Left renal cortex interstitium (tissue), 4 donors: ENCODE results near the gene FANCC. TPM values are rescaled to one million over a fixed set of nuclear protein-coding genes. Genes with fewer than 3 reads are reported as not detected.
"Not testable (repeated sequence)": the region's sequence is repeated elsewhere in the genome, so short reads cannot be mapped to it uniquely, and the experiment has no call there.

ENCODE experiments used
- DNase-seq, 4 donors: peaks; one replicate each; pipeline ENCODE4 v3.0.0-alpha.2; 2013; ENCODE audit warnings: low read depth in 4 of 4, low spot score in 2 of 4, missing footprints in 1 of 4
- polyA plus RNA-seq, 4 donors: library from polyadenylated mRNA; unstranded; fragments of 120-200 nt; gene quantifications; one replicate each; pipeline ENCODE4 v1.2.1, GENCODE V29; 2013; ENCODE audit not compliant: insufficient read length in 4 of 4

FANCC gene
- polyA plus RNA-seq, 4 donors: 21.2 to 26.8 (median 23.1) TPM

DNA sequence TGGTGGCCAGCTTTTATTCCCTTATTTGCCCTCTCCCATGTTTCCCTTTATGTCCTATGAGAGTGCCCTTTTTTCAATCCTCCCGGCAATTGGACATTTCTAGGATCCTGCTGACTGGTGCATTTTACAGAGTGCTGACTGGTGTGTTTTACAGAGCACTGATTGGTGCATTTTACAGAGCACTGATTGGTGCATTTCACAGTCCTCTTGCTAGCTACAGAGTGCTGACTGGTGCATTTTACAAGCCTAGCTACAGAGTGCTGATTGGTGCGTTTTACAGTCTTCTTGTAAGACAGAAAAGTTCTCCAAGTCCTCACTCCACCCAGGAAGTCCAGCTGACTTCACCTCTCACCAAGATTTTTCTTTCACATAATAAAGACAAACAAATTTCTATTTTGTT, 15.4 kb upstream of the FANCC start:
- no peak for DNase-seq

DNA sequence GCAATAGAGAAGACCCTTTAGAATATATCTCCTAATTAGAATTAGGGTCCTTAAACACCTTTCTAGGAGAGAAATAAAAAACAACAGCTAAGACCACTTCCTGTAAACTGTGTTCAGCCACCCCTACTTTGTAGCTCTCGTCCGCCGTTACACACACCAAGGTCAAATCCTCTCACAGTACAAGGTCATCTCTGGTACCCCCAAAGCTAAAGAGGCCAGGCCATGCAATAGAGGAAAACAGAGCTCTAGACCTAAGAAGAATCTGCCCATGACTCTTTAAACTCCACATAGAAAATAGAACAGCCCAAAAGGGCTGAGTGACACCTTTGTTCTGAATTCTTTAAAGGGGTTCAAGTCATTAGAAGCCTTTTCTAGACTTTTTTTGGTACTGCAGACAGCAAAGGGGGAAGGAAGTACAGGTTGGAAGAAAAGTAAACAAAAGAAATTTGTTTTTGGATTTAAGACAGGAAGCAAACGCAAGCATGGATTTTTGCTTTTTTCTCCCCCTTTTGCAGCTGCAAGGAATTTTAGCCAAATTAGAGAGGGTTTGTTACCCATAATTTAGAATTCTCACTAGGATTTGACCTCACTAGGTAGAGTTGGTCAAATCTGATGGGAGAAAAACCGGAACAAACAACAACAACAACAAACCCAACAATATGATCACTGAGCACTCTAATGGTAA, 13.4 kb upstream of the FANCC start:
- no peak for DNase-seq

DNA sequence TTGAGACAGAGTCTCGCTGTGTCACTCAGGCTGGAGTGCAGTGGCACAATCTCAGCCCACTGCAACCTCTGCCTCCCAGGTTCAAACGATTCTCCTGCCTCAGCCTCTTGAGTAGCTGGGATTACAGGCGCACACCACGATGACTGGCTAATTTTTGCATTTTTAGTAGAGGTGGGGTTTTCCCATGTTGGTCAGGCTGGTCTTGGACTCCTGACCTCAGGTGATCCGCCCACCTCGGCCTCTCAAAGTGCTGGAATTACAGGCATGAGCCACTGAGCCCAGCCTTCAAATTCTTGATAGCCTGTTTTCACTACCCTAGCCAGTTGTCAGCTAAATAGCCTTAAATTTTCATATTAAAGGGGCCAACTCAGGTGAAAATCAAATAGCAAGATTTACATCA, 11.6 kb upstream of the FANCC start:
- DNase-seq: not testable (repeated sequence)

DNA sequence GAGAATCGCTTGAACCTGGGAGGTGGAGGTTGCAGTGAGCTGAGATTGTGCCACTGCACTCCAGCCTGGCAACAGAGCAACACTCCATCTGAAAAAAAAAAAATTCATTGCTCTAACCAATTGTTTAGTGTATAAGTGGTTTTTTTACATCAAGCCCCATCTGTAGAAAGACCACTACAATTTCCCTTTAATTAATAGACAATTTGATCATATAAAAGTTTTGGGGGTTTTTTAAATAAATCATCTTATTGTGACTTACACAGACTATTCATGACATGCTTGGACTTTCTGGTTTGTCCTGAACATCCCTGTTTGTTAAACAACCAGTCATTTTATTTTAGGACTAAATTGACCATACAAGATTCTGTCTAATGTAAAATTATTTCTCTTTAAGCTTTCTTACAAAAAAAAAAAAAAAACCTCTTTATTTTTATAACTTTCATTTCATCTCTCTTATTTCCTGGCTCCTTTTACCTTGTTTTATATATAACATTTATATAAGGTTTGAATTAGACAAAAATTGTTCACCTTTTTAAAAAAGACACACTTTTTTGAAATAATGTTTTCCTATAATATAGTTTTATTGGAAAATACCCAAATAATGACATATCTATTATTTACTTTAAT, 9.8 kb upstream of the FANCC start:
- DNase-seq: no peak

DNA sequence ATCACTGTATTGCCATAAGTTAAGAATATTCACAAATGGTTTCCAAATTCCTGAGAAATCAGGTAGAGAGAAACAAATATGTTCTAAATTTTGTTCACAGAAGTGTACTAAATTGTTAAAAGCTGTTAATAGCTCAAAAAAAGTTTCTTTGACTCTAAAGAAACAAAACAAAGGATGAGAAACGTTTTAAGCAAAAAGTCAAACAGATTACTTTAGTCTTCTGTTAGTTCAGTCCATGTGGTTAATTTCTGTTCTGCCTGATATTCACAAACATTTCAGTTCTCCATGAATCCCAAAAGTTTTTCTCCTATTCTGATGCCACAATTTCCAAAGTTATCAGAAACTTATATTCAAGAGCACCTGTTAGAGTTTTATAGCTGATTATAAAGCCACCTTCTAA, 7.7 kb upstream of the FANCC start:
- no peak for DNase-seq

DNA sequence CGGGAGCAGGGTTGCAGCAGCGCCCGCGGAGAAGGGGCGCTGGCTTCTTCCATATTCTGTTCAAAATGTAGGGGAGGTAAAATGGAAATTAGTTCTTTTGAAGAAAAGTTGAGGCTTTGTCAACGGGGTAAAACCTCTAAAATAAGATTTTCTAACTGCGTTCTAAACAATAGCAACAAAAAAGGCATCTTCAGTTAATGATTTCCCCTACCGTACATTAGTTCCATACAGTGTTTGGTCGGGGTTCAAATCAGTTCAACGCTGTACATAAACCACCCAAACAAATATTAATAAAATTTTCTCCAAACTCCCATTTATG, 343 bp upstream of the FANCC start:
- DNase-seq: peak in 1 of 4 donors; percentile 39

DNA sequence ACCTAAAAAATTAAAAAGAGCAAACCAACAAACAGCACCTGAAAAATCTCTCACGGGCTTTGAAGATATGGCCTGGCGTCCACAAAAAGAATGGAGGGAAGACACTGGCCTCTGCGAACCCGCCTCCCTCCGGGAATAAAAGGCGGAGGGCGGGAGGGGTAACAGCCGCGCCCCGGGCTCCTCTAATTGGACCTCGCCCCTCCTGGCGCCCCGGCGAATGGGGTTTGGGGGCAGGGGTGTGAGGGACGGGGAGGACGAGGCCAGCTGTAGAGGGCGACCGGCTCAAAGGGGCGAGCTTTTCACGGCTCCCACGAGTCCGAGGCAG, 753 bp downstream of the FANCC start:
- peak in 2 of 4 donors; percentile 54 to 58 for DNase-seq

DNA sequence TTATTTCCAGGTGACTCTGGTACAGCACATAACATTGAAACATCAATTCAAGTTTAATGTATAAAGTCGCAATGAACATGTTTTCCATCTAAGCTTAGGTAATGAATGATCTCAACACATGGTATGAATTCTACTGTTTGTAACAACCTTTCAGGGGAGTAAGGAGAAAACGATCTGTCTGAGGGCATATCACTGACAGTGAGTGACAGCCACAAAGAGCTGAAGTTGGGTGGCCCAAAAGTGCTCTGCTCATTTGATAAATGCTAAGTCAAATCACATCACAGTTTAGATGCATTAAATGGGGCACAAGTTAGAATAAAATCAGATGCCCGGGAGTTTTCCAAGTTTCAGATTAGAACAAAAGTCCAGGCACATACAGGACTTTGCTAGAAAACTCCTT, 1.2 kb downstream of the FANCC start:
- DNase-seq: peak in 2 of 4 donors; percentile 21 to 26

DNA sequence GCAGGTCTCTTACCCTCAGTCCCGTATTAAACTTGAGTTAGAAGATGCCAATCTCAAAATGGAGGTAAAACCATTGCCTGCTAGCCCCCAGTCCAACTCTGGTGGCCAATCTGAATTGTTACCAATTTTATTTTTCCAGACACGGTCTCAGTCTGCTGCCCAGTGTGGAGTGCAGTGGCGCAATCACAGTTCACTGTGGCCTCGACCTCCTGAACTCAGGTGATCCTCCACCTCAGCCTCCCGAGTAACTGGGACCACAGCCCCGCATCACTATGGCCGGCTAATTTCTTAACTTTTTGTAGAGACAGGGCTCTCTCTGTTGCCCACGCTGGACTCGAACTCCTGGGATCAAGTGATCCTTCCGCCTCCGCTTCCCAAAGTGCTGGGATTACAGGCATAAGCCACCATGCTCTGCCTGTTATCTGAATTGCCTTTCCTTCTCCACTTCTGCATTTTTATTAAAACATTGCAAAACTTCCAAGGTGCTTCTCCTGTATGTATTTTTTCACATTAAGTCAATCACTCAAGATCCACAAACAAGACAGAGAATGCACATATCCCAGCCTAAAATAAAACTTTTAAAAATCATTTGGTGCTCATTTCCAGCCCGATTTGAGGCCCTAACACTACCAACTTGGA, 2.3 kb downstream of the FANCC start:
- DNase-seq: no peak

DNA sequence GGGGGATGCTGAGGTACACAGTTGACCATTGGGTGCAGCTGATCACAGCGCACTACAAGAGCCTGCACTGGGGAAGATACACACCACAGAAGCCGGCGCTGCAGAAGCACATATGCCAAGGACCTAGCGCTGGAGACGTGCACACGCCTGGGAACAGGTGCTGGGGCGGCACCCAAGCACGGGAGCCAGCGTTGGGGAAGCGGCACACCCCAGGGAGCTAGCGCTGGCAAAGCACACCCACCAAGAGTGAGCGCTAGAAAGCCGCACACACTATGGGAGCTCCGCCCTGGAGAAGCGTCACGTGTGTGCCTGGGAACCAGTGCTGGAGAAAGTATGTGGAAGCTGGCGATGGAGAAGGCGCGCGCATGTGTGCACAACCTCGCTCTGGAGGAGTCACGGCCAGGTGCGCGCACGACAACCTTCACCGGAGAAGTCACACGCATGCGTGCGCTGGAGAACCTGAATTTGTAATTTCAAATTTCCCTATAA, 4.5 kb downstream of the FANCC start:
- peak in 3 of 4 donors; percentile 17 to 59 (median 29) for DNase-seq

DNA sequence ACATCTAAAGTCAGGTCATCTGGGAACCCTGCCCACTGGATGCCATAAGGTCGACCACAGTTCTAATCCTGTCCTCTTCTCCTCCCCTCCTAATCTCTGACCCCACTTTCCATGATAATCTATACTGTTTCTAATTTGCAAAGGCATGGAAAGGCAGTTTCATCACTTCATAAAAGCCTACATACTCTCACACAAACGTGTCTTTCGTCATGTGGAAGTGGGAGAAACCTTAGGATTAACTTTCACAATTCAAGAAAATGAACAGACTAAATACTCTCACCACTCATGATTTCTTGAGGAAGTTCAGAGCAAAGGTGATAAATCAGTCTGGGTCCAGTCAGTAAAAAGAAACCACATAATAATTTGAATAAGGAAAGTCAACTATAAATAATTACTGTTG, 5.5 kb downstream of the FANCC start:
- no peak for DNase-seq

DNA sequence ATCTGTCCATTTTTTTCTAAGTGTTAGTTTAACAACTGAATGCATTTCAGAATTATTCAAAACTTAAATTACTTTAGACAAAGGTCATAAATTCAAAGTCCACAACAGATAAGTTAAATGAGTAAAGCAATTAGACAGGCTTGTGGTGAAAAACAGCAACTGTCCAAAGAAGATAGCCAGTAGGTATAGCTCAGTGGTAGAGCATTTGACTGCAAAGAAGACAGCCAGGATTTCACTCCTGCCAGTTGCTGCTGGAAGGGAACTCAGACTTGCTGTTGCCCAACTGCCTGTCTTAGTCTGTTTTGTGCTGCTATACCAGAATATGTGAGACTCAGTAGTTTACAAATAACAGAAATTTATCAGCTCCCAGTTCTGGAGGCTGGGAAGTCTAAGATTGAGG, 10.0 kb downstream of the FANCC start:
- DNase-seq: no peak

DNA sequence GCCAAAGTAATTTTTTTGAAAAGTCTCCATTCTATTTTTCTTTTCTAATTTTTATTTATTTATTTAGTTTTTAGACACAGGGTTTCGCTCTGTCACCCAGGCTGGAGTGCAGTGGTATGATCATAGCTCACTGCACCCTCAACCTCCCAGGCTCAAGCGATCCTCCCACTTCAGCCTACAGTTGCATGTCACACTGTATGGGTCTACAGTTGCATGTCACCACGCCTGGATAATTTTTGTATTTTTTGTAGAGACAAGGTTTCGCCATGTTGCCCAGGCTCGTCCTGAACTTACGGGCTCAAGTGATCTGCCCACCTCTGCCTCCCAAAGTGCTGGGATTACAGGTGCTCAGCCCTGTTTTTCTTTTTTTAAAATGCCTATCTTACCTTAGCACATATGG, 10.7 kb downstream of the FANCC start:
- DNase-seq: no peak

DNA sequence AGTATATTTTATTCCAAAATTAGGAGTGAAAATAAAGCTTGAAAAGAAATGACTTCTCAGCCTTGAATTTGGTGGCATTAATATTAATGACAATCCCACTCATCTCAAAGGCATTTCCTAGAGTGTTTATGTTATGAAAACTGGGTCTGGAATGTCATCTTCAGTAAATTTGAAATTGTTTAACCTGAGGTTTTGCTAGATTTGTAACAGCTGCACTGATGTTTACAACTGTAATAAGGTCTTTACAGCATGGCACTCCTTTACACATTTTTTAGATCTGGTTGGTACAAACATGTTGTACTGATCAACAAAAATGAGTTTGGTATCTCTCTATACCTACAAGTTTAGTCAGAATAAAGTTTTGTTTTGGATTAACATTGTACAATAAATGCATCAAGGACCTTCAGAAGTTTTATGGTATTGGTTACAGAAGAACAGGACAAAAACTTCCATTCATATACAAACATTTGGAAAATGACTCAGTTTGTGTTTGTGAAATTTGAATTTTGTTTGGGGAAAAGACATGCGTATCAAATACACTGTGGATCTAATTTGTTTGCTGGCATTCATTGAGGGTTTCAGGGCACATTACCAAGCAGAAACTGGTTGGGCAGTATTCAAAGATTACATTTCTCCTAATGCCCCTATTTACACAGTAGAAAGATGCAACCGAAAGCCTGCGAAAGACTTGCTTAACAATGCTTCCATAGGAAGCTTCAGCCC, 11.6 kb downstream of the FANCC start:
- no peak for DNase-seq

DNA sequence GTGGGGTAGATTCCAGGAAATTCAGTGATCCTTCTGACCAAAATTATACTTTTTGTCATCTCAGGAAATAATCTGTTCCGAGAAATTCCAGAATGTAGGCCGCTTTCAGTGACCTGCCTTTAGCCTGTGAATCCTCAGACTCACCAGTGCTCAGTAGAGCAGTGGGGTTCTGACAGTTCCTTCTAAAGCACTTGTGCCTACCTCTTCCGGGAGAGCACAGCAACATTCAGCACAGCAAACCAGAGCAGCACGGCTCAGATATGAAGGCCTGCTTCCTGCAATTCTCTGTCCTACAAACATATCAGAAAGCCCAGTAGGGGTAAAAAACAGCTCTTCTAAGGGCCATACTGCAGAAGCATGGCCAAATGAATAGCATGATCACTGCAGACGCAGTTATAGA, 15.0 kb downstream of the FANCC start:
- DNase-seq: no peak

DNA sequence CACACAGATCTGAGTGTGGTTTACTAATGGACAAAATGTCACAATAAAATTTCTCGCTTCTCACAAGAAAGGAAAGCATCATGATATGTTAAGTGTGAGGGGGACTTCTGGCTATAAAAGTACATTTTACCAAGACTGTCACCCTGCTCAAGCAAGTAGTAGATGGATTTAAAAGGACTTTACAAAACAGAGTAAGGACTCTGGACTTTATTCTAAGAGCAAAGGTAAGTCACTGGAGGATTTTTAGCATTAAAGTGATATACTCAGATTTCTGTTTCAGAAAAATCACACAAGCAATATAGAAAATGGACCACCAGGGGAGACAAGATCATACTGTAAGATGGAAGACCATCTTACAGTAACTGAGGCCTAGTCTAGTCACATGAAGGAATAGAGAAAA, 19.7 kb downstream of the FANCC start:
- DNase-seq: no peak

DNA sequence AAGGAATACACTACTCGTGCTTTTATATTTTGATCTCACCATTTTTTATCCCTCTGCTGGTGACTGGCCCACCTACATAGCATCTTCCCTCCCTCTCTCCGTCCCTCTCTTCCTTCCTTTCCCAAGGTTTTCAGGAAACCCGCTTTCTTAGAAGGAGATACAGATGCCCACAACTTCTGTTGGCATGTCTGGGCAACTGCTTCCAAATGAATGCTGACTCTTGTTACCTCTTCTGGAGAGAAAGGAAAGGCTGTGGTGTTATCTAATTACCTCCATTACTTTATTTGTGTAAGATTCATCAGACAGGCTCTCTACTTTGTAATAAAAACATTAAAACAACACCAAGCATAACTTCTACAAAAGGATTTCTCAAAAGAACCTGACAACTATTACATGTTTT, 20.2 kb downstream of the FANCC start:
- DNase-seq: no peak

DNA sequence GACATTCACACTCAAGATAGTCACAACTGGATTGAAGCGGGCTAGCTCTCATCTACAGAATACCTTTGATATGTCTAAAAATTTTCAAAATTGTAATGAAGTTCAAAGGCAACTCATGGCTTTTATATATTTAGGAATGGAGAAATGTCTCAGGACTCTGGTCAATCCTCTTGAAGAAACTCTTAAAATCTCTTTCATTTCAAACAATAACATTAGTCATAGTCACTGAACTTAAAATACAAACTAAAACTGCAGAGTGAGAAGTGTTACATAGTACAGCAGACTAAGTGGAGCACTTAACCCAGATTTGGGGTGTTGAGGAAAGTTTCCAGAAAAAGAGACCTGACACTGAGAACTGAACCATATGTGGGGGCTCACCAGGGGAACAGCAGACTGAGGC, 20.7 kb downstream of the FANCC start:
- no peak for DNase-seq

DNA sequence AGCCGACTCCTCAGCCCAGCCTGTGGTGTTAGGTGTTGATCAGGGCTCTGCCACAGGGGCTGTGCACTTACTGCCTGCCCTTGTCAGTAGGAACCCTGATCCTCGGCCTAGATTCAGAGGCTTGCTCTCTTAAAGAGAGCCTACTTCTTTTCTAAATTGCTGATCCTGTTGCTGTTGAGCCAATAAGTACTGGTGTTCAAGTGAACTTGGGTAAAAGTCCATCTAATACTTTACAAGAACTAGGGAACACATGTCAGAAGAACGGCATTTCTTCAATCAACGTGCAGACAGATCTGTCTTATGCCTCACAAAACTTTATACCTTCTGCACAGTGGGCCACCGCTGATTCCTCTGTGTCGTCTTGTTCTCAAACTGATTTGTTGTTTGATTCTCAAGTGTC, 24.2 kb downstream of the FANCC start:
- DNase-seq: not testable (repeated sequence)

DNA sequence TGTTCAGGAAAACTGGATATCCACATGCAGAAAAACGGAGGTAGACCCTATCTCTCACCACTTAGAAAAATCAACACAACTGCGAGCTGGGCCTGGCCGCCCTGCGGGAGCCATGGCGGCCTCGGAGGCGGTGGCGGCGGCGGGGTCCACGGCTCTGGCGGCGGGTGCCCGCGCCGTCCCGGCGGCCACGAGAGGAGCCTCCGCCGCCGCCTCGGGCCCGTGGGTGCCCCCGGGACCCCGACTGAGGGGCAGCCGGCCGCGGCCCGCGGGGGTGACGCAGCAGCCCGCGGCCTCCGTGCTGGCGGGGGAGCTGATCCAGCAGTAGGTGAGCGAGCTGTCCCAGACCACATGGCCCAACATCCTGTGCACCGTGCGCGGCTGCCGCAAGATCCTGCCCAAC, 25.3 kb downstream of the FANCC start:
- DNase-seq: no peak

DNA sequence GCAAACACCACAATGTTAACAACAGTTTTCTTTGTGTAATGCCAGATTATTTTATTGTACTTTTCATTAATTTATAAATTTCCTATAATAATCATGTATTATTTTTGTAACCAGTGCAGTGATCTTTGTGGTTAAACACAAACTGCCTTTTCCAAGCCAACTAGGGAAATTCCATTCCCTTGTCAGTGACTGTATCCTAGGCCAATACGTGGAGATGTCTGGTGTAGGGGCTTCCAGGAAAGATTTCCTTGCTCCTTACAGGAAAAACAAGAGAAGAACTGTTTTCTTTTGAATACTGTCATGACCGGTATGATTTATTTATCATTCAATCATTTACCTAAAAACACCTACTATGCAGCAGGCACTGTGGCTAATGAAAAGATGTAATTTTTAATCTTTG, 31.4 kb downstream of the FANCC start:
- DNase-seq: no peak

DNA sequence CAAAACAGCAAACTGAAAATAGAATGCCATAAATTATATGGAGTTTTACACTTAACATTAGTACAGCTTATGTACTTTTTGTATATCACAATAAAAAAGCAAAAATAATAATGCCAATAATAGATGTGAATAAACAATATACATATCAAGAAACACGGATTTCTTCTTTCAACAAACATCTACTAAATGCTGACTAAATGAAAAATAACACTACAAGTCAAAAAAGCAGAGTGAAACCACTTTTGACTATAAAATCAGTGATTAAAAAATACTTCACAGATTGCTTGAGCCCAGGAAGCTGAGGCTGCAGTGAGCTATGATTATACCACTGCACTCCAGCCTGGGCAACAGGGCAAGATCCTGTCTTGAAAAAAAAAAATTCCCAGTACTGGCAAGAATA, 32.2 kb downstream of the FANCC start:
- no peak for DNase-seq
